ENCODE measurements around the gene ANGPTL4. TPM values are rescaled to one million over a fixed set of nuclear protein-coding genes. Genes with fewer than 3 reads are reported as not detected.
A peak's percentile ranks its signal among the peaks of the same experiment; 100 is the strongest.
"Not testable (repeated sequence)": the region's sequence is repeated elsewhere in the genome, so short reads cannot be mapped to it uniquely, and the experiment has no call there.

The ANGPTL4 gene
- total and polyA plus RNA-seq, 7 donors, result 10.7 to 235 (median 42.5) TPM

- 7 to 10% (median 8%) methylated on average over 40 to 65 of the region's 65 CpGs for WGBS, 3 donors
Measured at GRCh38 chr19:8342684-8343482, 21.1 kb upstream of the ANGPTL4 start, which contains the start of gene KANK3. Gene KANK3, minus strand, starts transcription at chr19:8343262. Its CDS starts 5,434 bp downstream, at chr19:8337828.

DNA sequence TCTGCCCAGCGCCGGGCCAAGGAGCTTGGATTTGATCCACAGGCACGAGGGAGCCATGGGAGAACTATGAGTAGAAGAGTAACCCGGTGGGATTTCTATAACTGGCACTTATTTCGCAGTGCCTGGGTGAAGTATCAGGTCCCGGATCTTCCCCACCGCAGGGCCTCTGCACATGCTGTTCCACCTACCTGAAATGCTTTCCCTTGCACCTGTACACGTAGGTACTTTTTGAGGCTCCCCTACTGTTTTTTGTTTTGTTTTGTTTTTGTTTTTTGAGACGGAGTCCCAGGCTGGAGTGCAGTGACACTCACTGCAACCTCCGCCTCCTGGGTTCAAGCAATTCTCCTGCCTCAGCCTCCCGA, 20.5 kb upstream of the ANGPTL4 start:
- ATAC-seq, result no peak
- WGBS, 3 donors, result 29 to 34% (median 31%) methylated on average over 11 of the region's 11 CpGs
- Histone ChIP-seq H3K4me1 (no peaks in the 10 kb centered on the region), H3K36me3 (ENCODE audit: insufficient read depth in 1 of 2, low read depth in 1 of 2) (no peaks in the 10 kb centered on the region), H3K9me3 (no peaks in the 10 kb centered on the region), H3K27ac (no peak overlapping the region), H3K4me3 (peak overlapping the region; percentile 68), H3K27me3 (ENCODE audit: insufficient read depth in 3 of 3, low read length in 2 of 3) (peaks cover 0 to 6% (median 0%) of the 10 kb centered on the region in 3 donors)
- intact Hi-C loops (cut with DNase I), result no loop called here
- TF ChIP-seq, protein P1, sequence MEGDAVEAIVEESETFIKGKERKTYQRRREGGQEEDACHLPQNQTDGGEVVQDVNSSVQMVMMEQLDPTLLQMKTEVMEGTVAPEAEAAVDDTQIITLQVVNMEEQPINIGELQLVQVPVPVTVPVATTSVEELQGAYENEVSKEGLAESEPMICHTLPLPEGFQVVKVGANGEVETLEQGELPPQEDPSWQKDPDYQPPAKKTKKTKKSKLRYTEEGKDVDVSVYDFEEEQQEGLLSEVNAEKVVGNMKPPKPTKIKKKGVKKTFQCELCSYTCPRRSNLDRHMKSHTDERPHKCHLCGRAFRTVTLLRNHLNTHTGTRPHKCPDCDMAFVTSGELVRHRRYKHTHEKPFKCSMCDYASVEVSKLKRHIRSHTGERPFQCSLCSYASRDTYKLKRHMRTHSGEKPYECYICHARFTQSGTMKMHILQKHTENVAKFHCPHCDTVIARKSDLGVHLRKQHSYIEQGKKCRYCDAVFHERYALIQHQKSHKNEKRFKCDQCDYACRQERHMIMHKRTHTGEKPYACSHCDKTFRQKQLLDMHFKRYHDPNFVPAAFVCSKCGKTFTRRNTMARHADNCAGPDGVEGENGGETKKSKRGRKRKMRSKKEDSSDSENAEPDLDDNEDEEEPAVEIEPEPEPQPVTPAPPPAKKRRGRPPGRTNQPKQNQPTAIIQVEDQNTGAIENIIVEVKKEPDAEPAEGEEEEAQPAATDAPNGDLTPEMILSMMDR (IDR thresholded peaks at IDR 0.05), result no peak
- DNase-seq, result no peak

More at GRCh38 chr19:8342684-8343482, 21.1 kb upstream of the ANGPTL4 start, which contains the start of gene KANK3:
- DNase-seq (peak; percentile 95 to 96), ATAC-seq (peak; percentile 93 to 96 (median 96))
- Histone ChIP-seq H3K4me1 (no peaks in the 10 kb centered on the region), H3K9me3 (no peaks in the 10 kb centered on the region), H3K4me3 (peak within 1 kb of the TSS; percentile 68), H3K27ac (peak within 1 kb of the TSS; percentile 70), H3K27me3 (ENCODE audit: insufficient read depth in 3 of 3, low read length in 2 of 3) (peaks cover 0 to 10% (median 0%) of the 10 kb centered on the region in 3 donors), H3K36me3 (ENCODE audit: insufficient read depth in 1 of 2, low read depth in 1 of 2) (no peaks in the 10 kb centered on the region)
- TF ChIP-seq, protein P1 (IDR thresholded peaks at IDR 0.05), result no peak
- intact Hi-C loops (cut with DNase I), result no loop called here

- peaks cover 15% of the 10 kb centered on the region for H3K4me1 ChIP-seq
- intact Hi-C loops (cut with DNase I), result loop anchor here (2.0 to 5.0 kb wide), 2 partner anchors 157 to 158 kb away; no protein-coding TSS in a partner anchor
- H3K27me3 ChIP-seq (ENCODE audit: insufficient read depth in 3 of 3, low read length in 2 of 3); H3K9me3 ChIP-seq; ATAC-seq; H3K4me3 ChIP-seq; H3K36me3 ChIP-seq (ENCODE audit: insufficient read depth in 1 of 2, low read depth in 1 of 2); H3K27ac ChIP-seq: not testable (repeated sequence)
- 58 to 65% (median 61%) methylated on average over 8 of the region's 8 CpGs for WGBS, 3 donors
- DNase-seq, result peak in 1 of 2 donors; percentile 17
Measured at GRCh38 chr19:8349629-8350372, 14.2 kb upstream of the ANGPTL4 start.

GRCh38 chr19:8352134-8352827, 11.7 kb upstream of the ANGPTL4 start:
- ATAC-seq (peak in 1 of 4 donors; percentile 4), DNase-seq (peak in 1 of 2 donors; percentile 44)
- H3K27ac ChIP-seq, result no peak overlapping the region
- H3K9me3 ChIP-seq, result no peaks in the 10 kb centered on the region
- H3K4me3 ChIP-seq, result peak overlapping the region; percentile 9
- 30 to 46% (median 42%) methylated on average over 8 to 10 of the region's 10 CpGs for WGBS, 3 donors
- H3K27me3 ChIP-seq (ENCODE audit: insufficient read depth in 3 of 3, low read length in 2 of 3), result no peaks in the 10 kb centered on the region
- TF ChIP-seq, protein P1 (IDR thresholded peaks at IDR 0.05), result no peak
- H3K36me3 ChIP-seq (ENCODE audit: insufficient read depth in 1 of 2, low read depth in 1 of 2), result no peaks in the 10 kb centered on the region
- peaks cover 20% of the 10 kb centered on the region for H3K4me1 ChIP-seq
- intact Hi-C loops (cut with DNase I), result loop anchor here in 1 of 2 donors (5.0 kb wide), 1 partner anchor 155 kb away; no protein-coding TSS in a partner anchor

- intact Hi-C loops (cut with DNase I), result loop anchor here in 1 of 2 donors (5.0 kb wide), 1 partner anchor 154 kb away; no protein-coding TSS in a partner anchor
- not testable (repeated sequence) for ATAC-seq; H3K36me3 ChIP-seq (ENCODE audit: insufficient read depth in 1 of 2, low read depth in 1 of 2); H3K27me3 ChIP-seq (ENCODE audit: insufficient read depth in 3 of 3, low read length in 2 of 3); H3K27ac ChIP-seq; H3K9me3 ChIP-seq; H3K4me3 ChIP-seq
- WGBS, 3 donors, result 27 to 59% (median 28%) methylated on average over 5 of the region's 5 CpGs
- DNase-seq, result peak in 1 of 2 donors; percentile 7
- H3K4me1 ChIP-seq, result peaks cover 20% of the 10 kb centered on the region
Measured at GRCh38 chr19:8352845-8353244, 11.1 kb upstream of the ANGPTL4 start.
